Measurements from ENCODE around the gene PITPNC1.
"Not testable (repeated sequence)": the region's sequence is repeated elsewhere in the genome, so short reads cannot be mapped to it uniquely, and the experiment has no call there.

PITPNC1 gene

GRCh38 chr17:67467500-67468455 is 90.7 kb downstream of the PITPNC1 start:
- DNase-seq = peak; percentile 31

GRCh38 chr17:67469208-67469980 is 92.3 kb downstream of the PITPNC1 start:
- DNase-seq = no peak

DNA sequence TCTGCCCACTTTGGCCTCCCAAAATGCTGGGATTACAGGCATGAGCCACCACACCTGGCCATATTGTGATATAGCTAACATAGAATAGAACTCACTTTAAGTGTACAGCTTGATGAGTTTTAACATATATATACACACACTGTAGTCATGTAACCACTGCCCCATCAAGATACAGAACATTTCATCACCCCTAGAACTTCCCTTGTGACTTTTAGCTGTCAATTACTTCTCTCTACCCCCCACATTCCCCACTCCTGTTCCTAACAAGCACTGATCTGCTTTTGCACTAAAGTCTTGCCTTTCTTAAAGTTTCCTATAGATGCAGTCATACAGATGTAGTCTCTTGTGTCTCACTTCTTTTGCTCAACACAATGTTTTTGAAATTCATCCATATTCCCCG is 93.1 kb downstream of the PITPNC1 start:
- no peak for DNase-seq

DNA sequence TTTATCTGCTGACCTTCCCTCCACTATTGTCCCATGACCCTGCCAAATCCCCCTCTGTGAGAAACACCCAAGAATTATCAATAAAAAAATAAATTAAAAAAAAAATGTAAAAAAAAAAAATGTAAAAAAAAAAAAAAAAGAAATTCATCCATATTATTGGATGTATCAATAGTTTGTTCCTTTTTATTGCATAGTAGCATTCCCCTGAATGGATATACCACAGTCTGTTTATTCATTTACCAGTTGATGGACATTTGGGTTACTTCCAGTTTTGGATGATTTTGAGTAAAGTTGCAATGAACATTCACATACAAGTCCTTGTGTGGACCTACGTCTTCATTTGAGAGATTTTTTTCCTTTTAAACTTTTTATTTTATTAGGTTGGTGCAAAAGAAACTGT is 94.0 kb downstream of the PITPNC1 start:
- no peak for DNase-seq

- DNase-seq = not testable (repeated sequence)
Observed at GRCh38 chr17:67472606-67473005, 95.5 kb downstream of the PITPNC1 start.

GRCh38 chr17:67474081-67474661 is 97.1 kb downstream of the PITPNC1 start:
- DNase-seq = no peak

GRCh38 chr17:67475161-67475937 is 98.3 kb downstream of the PITPNC1 start:
- DNase-seq = peak; percentile 53

- DNase-seq = no peak
Observed at GRCh38 chr17:67476787-67477335, 99.8 kb downstream of the PITPNC1 start.

- no peak for DNase-seq
Observed at GRCh38 chr17:67477687-67478086, 100.6 kb downstream of the PITPNC1 start.

- DNase-seq = no peak
Observed at GRCh38 chr17:67478401-67479041, 101.4 kb downstream of the PITPNC1 start.

GRCh38 chr17:67479148-67479547 is 102.1 kb downstream of the PITPNC1 start:
- no peak for DNase-seq

DNA sequence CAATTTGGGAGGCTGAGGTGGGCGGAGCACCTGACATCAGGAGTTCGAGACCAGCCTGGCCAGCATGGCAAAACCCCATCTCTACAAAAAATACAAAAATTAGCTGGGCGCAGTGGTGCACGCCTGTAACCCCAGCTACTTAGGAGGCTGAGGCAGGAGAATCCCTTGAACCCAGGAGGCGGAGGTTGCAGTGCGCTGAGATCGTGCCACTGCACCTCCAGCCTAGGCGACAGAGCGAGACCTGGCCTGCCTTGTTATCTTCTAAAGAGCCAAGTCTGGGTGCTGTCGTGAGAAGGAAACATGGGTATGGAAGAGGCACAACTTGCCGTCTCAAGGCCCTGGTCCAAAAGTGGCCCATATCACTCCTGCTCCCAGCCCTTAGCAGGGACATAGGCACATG is 103.9 kb downstream of the PITPNC1 start:
- DNase-seq = not testable (repeated sequence)

DNA sequence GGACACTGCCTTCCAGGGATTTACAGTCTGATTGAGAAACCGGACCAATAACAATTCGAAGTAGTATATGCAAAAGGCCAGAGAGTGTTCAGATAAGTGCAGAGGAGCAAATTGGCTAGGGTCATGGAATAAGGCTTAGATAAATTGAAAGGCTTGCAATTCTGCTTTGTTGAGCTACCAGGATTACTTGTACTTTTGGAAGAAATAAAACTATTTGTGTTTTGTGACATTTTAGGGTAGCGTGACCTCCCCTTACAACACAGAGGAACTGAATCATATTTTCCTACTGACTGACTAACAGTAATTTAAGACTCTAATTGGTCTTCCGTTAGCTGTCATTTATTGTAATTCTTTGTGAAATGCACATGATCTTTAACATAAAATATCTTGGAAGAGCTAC is 104.7 kb downstream of the PITPNC1 start:
- no peak for DNase-seq

DNA sequence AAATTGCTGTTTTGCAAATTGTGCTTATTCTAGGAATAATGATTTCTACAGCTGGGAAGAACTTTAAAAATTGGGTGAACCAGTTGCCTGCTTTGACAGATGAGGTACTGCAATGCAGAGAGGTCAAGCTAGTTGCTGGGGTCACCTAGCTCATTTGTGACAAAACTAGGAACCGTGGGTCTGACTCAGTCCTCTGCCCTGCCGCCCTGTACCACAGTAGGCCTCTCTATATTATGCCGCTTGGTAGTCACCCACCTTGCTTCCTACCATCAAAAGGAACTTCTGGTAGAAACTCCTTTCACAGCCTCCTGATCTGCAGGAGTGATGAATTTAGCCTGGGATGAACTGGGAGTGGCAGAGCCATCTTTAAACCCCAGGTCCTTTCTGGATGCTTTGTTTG is 105.7 kb downstream of the PITPNC1 start:
- no peak for DNase-seq

- no peak for DNase-seq
Observed at GRCh38 chr17:67484261-67484660, 107.2 kb downstream of the PITPNC1 start.

- DNase-seq = no peak
Observed at GRCh38 chr17:67485666-67486065, 108.6 kb downstream of the PITPNC1 start.

DNA sequence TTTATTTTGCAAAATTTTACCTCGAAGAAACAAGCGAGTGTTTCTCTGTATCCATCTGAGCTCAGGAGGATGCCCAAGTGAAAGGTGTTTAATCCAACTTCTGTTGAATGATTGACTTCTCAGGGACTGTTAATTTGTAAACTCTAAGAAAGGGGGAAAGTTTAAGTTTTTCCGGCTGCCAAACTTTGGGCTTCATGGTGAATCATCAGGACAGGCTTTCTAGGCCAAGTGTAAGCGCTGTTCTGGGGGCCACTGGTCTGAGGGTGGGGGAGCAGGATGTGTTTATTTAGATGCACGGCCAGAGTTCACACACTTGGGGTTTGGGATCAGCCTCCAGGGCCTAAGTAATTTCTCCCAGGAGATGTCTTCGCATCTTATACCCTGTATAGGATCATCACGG is 110.4 kb downstream of the PITPNC1 start:
- DNase-seq = no peak

GRCh38 chr17:67488161-67488560 is 111.1 kb downstream of the PITPNC1 start:
- no peak for DNase-seq

GRCh38 chr17:67488768-67489167 is 111.7 kb downstream of the PITPNC1 start:
- DNase-seq = no peak

- no peak for DNase-seq
Observed at GRCh38 chr17:67489273-67489672, 112.2 kb downstream of the PITPNC1 start.

- DNase-seq = no peak
Observed at GRCh38 chr17:67490471-67490870, 113.4 kb downstream of the PITPNC1 start.

All from NCI-H2107 (cell line).